HG02759 (cell line): ENCODE measurements around the gene HYDIN.

Experiments used
- ATAC-seq: cut with Tn5 transposase; IDR thresholded peaks from one replicate; pipeline ENCODE4 v1.9.1; 2021; ENCODE audit warnings: mild to moderate bottlenecking, moderate library complexity; ENCODE audit not compliant: unreplicated experiment

HYDIN gene

GRCh38 chr16:70769131-70769530, 461.4 kb downstream of the HYDIN start:
- ATAC-seq: no peak

- no peak for ATAC-seq
Measured at GRCh38 chr16:70768203-70768580, 462.3 kb downstream of the HYDIN start.

DNA sequence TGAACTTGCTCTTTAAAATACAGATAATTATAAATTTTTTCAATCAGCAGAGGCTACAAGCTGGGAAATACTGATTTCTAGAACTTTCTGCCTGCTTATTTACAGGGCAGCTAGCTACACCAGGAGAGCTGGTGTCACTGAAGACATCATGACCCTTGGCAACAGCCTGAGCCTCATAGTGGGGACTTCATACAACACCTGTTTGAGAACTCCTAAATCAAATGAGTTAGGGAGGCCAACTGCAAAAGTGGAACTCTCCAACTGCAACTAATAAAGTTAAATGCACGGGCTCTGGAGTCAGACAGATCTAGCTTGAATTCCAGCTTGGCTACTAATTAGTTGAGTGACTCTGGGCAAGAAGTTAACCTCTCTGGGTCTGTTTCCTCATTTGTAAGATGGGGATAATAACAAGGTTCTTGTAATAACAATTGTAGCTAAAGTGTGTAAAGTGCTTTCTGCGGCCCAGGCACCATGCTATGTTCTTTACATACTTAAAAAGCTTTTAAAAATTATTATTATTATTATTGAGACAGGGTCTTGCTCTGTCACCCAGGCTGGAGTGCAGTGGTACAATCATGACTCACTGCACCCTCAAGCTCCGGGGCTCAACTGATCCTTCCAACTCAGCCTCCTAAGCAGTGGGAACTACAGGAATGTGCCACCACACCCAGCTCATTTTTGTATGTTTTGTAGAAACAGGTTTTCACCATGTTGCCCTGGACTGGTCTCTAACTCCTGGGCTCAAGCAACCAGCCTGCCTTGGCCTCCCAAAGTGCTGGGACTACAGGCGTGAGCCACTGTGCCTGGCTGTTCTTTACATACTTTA, 462.9 kb downstream of the HYDIN start:
- no peak for ATAC-seq

DNA sequence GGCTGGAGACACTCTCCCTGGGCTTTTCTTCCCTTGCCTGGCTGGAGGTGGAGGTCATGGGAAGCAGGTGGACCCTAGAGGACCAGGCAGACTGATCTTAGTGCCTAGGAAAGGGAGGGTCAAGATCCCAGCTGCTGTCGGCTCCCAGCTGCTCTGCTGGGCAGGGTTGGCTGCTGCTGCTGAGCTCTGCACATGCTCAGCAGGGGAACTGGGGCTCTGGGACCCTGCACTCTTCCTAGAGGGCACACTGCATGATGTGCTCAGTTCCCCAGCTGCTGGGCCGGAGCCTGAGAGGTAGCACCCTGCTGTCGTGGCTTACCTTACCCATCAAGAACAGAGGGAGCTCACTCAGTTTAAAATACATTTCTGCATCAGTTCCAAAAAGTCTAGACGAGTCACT, 463.9 kb downstream of the HYDIN start:
- no peak for ATAC-seq

- ATAC-seq: no peak
Measured at GRCh38 chr16:70766176-70766575, 464.3 kb downstream of the HYDIN start.

DNA sequence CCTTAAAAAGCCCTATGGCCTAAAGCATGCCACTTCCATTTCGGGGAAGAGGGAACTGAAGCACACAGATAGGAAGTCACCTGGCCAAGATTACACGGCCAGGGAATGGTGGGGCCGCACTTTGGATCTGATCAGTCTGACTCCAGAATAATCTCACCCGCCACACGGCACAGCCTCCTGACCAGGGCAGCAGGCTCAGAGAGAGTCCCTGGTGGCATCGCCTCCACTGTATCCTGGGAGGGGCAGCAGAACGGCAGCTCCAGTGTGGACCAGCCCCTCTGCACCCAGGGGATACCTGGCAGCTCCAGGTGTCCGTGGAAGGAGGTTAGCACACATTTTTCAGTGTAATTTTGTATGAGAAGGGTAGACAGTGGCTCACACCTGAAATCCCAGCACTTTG, 465.0 kb downstream of the HYDIN start:
- ATAC-seq: no peak

DNA sequence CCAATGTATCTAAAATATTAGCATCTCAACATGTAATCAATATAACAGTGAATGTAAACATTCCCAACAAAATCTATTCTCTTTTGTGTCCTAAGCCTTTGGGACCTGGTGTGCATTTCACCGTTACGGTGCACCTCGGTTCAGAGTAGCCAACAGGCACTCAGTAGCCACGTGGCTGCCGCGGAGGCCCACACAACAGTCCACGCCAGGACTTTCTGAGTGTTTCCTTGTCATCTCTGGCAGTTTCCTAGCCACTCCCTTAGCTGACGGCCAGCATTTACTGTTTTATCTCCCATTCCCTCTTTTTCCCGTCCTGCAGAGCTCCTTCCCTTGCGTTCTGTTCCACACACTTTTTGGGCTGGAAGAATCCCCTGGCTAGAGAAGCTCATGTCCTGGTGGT, 465.9 kb downstream of the HYDIN start:
- no peak for ATAC-seq

DNA sequence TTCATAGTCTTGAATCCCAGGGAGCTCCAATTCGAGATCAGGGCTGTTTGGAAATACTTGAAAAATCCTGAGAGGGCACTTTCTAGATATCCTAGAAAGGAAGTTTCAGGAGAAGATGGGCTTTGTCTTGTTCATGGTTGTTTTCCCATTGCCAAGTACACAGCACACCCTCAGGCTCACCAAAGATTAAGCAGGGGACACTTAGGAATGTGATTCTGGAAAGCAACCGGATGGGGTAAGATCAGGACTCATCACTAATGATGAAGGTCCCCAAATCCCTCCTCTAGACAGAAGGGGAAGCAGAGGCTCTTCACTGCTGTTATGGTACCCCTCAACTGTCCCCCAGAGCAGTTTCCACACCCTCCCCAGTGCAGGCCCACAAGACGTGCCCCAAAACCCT, 470.3 kb downstream of the HYDIN start:
- no peak for ATAC-seq

- no peak for ATAC-seq
Measured at GRCh38 chr16:70759666-70760065, 470.9 kb downstream of the HYDIN start.

GRCh38 chr16:70758786-70759185, 471.7 kb downstream of the HYDIN start:
- ATAC-seq: no peak
